ENCODE measurements around the gene TMEM207. TPM values are rescaled to one million over a fixed set of nuclear protein-coding genes. Genes with fewer than 3 reads are reported as not detected.
A peak's percentile ranks its signal among the peaks of the same experiment; 100 is the strongest.

TMEM207 gene
- total RNA-seq, 1 donor from 2014 or later: not detected

DNA sequence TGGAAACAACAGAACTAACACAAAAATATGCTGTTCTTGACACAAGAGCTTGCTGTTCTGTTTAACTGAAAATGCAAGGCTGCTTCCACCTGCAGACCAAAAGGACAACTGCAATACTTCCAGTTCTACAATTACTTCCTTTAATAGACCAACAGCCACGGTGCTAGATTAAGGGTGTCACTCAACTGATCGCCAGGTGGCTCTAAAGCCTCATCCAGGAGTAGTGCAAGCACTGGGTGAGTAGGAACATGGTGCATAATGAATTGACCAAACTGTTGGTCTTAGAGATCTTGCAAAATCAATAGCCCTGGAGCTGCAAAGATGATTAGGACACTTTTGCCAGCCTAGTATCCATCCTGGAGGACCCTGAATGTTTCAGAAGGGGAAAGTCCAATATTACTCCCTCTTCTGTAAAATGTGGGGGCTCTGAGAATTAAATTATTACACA is 65.4 kb downstream of the TMEM207 start:
- Mint-ChIP-seq H3K4me3 (no peak overlapping the region), H3K36me3 (no peaks in the 10 kb centered on the region), H3K27ac (no peak overlapping the region), H3K4me1 (no peaks in the 10 kb centered on the region), H3K27me3 (ENCODE audit: insufficient read depth, low read depth) (peaks cover 3% of the 10 kb centered on the region), H3K9me3 (no peaks in the 10 kb centered on the region)
- Histone ChIP-seq H3K27ac (no peak overlapping the region), H3K9ac (no peak overlapping the region), H3K4me1 (no peaks in the 10 kb centered on the region), H3K4me3 (no peak overlapping the region), H3F3A (ENCODE audit: low read depth) (no peaks in the 10 kb centered on the region), H3K9me3 (ENCODE audit: low read depth) (no peaks in the 10 kb centered on the region), H3K27me3 (no peaks in the 10 kb centered on the region), H3K79me2 (ENCODE audit: low read depth) (no peaks in the 10 kb centered on the region), H3K4me2 (no peak overlapping the region), H4K20me1 (ENCODE audit: low read depth) (no peaks in the 10 kb centered on the region), H2AFZ (replicated peaks) (no peak overlapping the region), H3K36me3 (no peaks in the 10 kb centered on the region)
- peak; percentile 28 for DNase-seq (ENCODE audit: low spot score)
- no peak for TF ChIP-seq EZH2phosphoT487 (IDR thresholded peaks at IDR 0.05)
- TF ChIP-seq, protein P1, sequence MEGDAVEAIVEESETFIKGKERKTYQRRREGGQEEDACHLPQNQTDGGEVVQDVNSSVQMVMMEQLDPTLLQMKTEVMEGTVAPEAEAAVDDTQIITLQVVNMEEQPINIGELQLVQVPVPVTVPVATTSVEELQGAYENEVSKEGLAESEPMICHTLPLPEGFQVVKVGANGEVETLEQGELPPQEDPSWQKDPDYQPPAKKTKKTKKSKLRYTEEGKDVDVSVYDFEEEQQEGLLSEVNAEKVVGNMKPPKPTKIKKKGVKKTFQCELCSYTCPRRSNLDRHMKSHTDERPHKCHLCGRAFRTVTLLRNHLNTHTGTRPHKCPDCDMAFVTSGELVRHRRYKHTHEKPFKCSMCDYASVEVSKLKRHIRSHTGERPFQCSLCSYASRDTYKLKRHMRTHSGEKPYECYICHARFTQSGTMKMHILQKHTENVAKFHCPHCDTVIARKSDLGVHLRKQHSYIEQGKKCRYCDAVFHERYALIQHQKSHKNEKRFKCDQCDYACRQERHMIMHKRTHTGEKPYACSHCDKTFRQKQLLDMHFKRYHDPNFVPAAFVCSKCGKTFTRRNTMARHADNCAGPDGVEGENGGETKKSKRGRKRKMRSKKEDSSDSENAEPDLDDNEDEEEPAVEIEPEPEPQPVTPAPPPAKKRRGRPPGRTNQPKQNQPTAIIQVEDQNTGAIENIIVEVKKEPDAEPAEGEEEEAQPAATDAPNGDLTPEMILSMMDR (IDR thresholded peaks at IDR 0.05): peak; percentile 35
- TF ChIP-seq EZH2 (IDR thresholded peaks at IDR 0.05): no peak

DNA sequence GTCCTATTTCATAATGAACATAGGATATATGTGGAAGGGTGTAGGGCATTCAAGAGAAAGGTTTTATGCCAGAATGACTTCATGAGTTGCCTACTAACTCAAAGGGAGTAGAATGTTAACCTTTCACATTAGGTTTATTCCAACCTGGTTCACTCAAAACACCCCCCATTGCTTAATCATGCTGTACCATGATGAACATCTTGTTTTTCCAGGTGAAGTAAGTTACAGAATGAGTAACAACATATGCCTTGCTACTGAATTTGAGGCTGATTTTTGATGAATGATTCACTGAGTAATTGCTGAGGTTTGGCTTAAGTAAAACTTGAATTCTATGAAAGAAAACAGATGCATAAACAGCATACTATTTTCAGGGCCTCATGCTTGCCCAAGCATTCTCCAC is 67.6 kb downstream of the TMEM207 start:
- Histone ChIP-seq H3K79me2 (ENCODE audit: low read depth) (no peaks in the 10 kb centered on the region), H3K4me3 (no peak overlapping the region), H2AFZ (replicated peaks) (no peak overlapping the region), H3K4me1 (no peaks in the 10 kb centered on the region), H3K9me3 (ENCODE audit: low read depth) (no peaks in the 10 kb centered on the region), H3F3A (ENCODE audit: low read depth) (no peaks in the 10 kb centered on the region), H3K9ac (no peak overlapping the region), H3K27me3 (no peaks in the 10 kb centered on the region), H3K4me2 (no peak overlapping the region), H3K27ac (no peak overlapping the region), H4K20me1 (ENCODE audit: low read depth) (no peaks in the 10 kb centered on the region), H3K36me3 (no peaks in the 10 kb centered on the region)
- DNase-seq (ENCODE audit: low spot score): no peak
- H3K4me1 Mint-ChIP-seq: no peaks in the 10 kb centered on the region
- no peaks in the 10 kb centered on the region for H3K9me3 Mint-ChIP-seq
- peaks cover 3% of the 10 kb centered on the region for H3K27me3 Mint-ChIP-seq (ENCODE audit: insufficient read depth, low read depth)
- no peak for TF ChIP-seq EZH2 (IDR thresholded peaks at IDR 0.05)
- TF ChIP-seq, protein P1 (IDR thresholded peaks at IDR 0.05): no peak
- TF ChIP-seq EZH2phosphoT487 (IDR thresholded peaks at IDR 0.05): no peak
- H3K27ac Mint-ChIP-seq: no peak overlapping the region
- no peak overlapping the region for H3K4me3 Mint-ChIP-seq
- no peaks in the 10 kb centered on the region for H3K36me3 Mint-ChIP-seq

DNA sequence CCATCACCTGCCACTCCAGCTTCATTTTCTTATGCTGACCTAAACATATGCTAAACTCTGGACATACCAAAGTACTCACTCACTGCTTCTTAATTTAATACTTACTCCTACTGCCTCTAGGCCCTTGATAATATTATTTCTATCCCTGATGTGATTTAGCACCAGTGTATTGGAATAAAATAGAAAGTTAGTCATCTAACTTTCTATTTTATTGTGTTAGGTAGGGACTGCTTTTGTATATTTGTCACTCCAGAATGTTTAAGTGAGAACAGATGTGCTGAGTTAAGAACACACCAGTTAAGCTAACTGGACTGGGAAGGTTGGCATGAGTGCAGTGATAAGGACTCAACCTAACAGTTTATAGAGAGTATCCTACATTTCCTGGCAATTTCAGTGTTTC is 68.3 kb downstream of the TMEM207 start:
- Mint-ChIP-seq H3K27ac (no peak overlapping the region), H3K4me3 (no peak overlapping the region), H3K36me3 (no peaks in the 10 kb centered on the region), H3K9me3 (no peaks in the 10 kb centered on the region), H3K4me1 (no peaks in the 10 kb centered on the region), H3K27me3 (ENCODE audit: insufficient read depth, low read depth) (peaks cover 3% of the 10 kb centered on the region)
- no peak overlapping the region for H3K27ac ChIP-seq
- H3K27me3 ChIP-seq: no peaks in the 10 kb centered on the region
- H3K4me2 ChIP-seq: no peak overlapping the region
- H3K9ac ChIP-seq: no peak overlapping the region
- no peaks in the 10 kb centered on the region for H3F3A ChIP-seq (ENCODE audit: low read depth)
- no peaks in the 10 kb centered on the region for H3K9me3 ChIP-seq (ENCODE audit: low read depth)
- no peaks in the 10 kb centered on the region for H3K79me2 ChIP-seq (ENCODE audit: low read depth)
- TF ChIP-seq EZH2 (IDR thresholded peaks at IDR 0.05) (no peak), EZH2phosphoT487 (IDR thresholded peaks at IDR 0.05) (no peak)
- TF ChIP-seq, protein P1 (IDR thresholded peaks at IDR 0.05): no peak
- DNase-seq (ENCODE audit: low spot score): no peak
- H3K4me3 ChIP-seq: no peak overlapping the region
- no peaks in the 10 kb centered on the region for H3K36me3 ChIP-seq
- no peaks in the 10 kb centered on the region for H3K4me1 ChIP-seq
- H4K20me1 ChIP-seq (ENCODE audit: low read depth): no peaks in the 10 kb centered on the region
- no peak overlapping the region for H2AFZ ChIP-seq (replicated peaks)

Measured in neural progenitor cell (in vitro differentiated cells).